Endothelial cell (in vitro differentiated cells): ENCODE data around the gene SAMD11. TPM values are rescaled to one million over a fixed set of nuclear protein-coding genes. Genes with fewer than 3 reads are reported as not detected.
A peak's percentile ranks its signal among the peaks of the same experiment; 100 is the strongest.
"Not testable (repeated sequence)": the region's sequence is repeated elsewhere in the genome, so short reads cannot be mapped to it uniquely, and the experiment has no call there.

Experiments used
- DNase-seq: peaks from one replicate; pipeline ENCODE4 v3.0.0; 2021; ENCODE audit warnings: low spot score
- H3K27ac Mint-ChIP-seq: one replicate; pipeline ENCODE4 v1.8.0; 2021; ENCODE audit warnings: mixed read lengths, inconsistent platforms; ENCODE audit not compliant: unreplicated experiment
- H3K27me3 Mint-ChIP-seq: one replicate; pipeline ENCODE4 v1.8.0; 2021; ENCODE audit warnings: mild to moderate bottlenecking, moderate library complexity, mixed read lengths, inconsistent platforms; ENCODE audit not compliant: unreplicated experiment
- H3K36me3 Mint-ChIP-seq: one replicate; pipeline ENCODE4 v1.8.0; 2021; ENCODE audit warnings: mild to moderate bottlenecking, low read depth, mixed read lengths, inconsistent platforms; ENCODE audit not compliant: unreplicated experiment
- H3K4me1 Mint-ChIP-seq: one replicate; pipeline ENCODE4 v1.8.0; 2021; ENCODE audit warnings: mild to moderate bottlenecking, mixed read lengths, inconsistent platforms; ENCODE audit not compliant: unreplicated experiment
- H3K4me3 Mint-ChIP-seq: one replicate; pipeline ENCODE4 v1.8.0; 2021; ENCODE audit warnings: mild to moderate bottlenecking, mixed read lengths, inconsistent platforms; ENCODE audit not compliant: unreplicated experiment
- H3K9me3 Mint-ChIP-seq: one replicate; pipeline ENCODE4 v1.8.0; 2021; ENCODE audit warnings: mixed read lengths, inconsistent platforms; ENCODE audit not compliant: unreplicated experiment
- CTCF ChIP-seq: fragments of 200-600 bp; sonication (generic); IDR thresholded peaks from one replicate; pipeline ENCODE4 v1.5.0; 2021; ENCODE audit warnings: antibody characterized with exemption; ENCODE audit not compliant: unreplicated experiment
- total RNA-seq: library from RNA; stranded (reverse); fragmentation: NEBNext Ultra II Directional; extraction: Animal tissue kit (Norgen Biotek cat#: 25700); gene quantifications from one replicate; pipeline ENCODE4 v1.2.1, GENCODE V29; 2021; ENCODE audit not compliant: unreplicated experiment

The SAMD11 gene
- total RNA-seq, 1 donor from 2014 or later = not detected

GRCh38 chr1:983798-984475 is 60.2 kb downstream of the SAMD11 start:
- peak; percentile 88 for TF ChIP-seq CTCF
- peaks cover 4% of the 10 kb centered on the region for H3K36me3 Mint-ChIP-seq
- peak; percentile 74 for DNase-seq
- H3K4me1 Mint-ChIP-seq = no peaks in the 10 kb centered on the region
- H3K27ac Mint-ChIP-seq = no peak overlapping the region
- H3K27me3 Mint-ChIP-seq = peaks cover 18% of the 10 kb centered on the region
- no peak overlapping the region for H3K4me3 Mint-ChIP-seq
- no peaks in the 10 kb centered on the region for H3K9me3 Mint-ChIP-seq

GRCh38 chr1:984476-984814 is 60.7 kb downstream of the SAMD11 start:
- Mint-ChIP-seq H3K9me3 (no peaks in the 10 kb centered on the region), H3K27me3 (peaks cover 18% of the 10 kb centered on the region), H3K36me3 (peaks cover 4% of the 10 kb centered on the region), H3K4me3 (no peak overlapping the region), H3K27ac (no peak overlapping the region), H3K4me1 (no peaks in the 10 kb centered on the region)
- DNase-seq = no peak
- no peak for TF ChIP-seq CTCF

GRCh38 chr1:985126-985525 is 61.4 kb downstream of the SAMD11 start:
- no peak for DNase-seq
- Mint-ChIP-seq H3K4me1 (no peaks in the 10 kb centered on the region), H3K27ac (no peak overlapping the region), H3K9me3 (no peaks in the 10 kb centered on the region), H3K36me3 (peaks cover 4% of the 10 kb centered on the region), H3K4me3 (no peak overlapping the region), H3K27me3 (peaks cover 15% of the 10 kb centered on the region)
- TF ChIP-seq CTCF = no peak

DNA sequence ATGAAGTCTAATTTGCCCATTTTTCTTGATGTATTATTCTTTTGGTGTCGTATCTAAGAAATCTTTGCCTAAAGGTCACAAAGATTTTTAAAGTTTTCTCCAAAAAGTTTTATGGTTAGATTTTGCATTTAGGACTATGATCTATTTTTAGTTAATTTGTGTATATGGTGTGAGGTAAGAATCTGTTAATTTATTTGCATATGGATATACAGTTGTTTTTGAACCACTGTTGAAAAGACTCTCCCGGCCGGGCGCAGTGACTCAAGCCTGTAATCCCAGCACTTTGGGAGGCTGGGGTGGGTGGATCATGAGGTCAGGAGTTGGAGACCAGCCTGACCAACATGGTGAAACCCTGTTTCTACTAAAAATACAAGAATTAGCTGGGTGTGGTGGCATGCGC is 64.3 kb downstream of the SAMD11 start:
- not testable (repeated sequence) for H3K36me3 Mint-ChIP-seq, H3K27ac Mint-ChIP-seq, H3K4me3 Mint-ChIP-seq, H3K9me3 Mint-ChIP-seq, H3K4me1 Mint-ChIP-seq, DNase-seq
- H3K27me3 Mint-ChIP-seq = peaks cover 16% of the 10 kb centered on the region

DNA sequence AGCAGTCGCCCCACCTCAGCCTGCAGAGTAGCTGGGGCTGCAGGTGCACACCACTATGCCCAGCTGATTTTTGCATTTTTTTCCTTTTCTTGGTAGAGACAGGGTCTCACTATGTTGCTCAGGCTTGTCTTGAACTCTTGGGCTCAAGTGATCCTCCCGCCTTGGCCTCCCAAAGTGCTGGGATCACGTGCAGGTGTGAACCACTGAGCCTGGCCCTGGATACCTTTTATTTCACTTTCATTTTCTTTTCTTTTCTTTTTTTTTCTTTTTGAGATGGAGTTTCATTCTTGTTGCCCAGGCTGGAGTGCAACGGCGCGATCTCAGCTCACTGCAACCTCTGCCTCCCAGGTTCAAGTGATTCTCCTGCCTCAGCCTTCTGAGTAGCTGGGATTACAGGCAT is 67.6 kb downstream of the SAMD11 start:
- H3K27me3 Mint-ChIP-seq = peaks cover 24% of the 10 kb centered on the region
- not testable (repeated sequence) for DNase-seq, H3K4me3 Mint-ChIP-seq, H3K27ac Mint-ChIP-seq, H3K4me1 Mint-ChIP-seq, H3K9me3 Mint-ChIP-seq
- H3K36me3 Mint-ChIP-seq = peaks cover 14% of the 10 kb centered on the region

DNA sequence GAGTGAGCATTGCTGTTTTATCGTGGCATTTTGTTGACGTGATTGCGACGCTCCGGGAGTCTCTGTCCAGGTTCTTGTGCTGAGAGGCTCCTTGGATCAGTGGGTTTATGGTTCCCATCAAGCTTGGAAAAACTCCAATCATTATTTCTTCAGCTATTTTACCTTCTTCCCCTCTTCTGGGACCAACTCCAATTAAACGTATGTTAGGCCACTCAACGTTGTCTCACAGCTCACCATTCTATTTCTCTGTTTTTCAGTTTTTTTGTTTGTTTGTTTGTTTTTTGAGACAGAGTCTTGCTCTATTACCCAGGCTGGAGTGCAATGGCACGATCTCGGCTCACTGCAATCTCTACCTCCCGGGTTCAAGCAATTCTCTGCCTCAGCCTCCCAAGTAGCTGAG is 68.2 kb downstream of the SAMD11 start:
- Mint-ChIP-seq H3K27ac (peak overlapping the region; percentile 26), H3K36me3 (peaks cover 14% of the 10 kb centered on the region), H3K27me3 (peaks cover 25% of the 10 kb centered on the region), H3K9me3 (peaks cover 5% of the 10 kb centered on the region), H3K4me1 (peaks cover 3% of the 10 kb centered on the region), H3K4me3 (no peak overlapping the region)
- TF ChIP-seq CTCF = no peak
- DNase-seq = no peak
